ENCODE data around the gene TMIGD2.
"Not testable (repeated sequence)": the region's sequence is repeated elsewhere in the genome, so short reads cannot be mapped to it uniquely, and the experiment has no call there.

TMIGD2 gene

GRCh38 chr19:4267101-4267900 is 34.9 kb downstream of the TMIGD2 start:
- DNase-seq (ENCODE audit: low read depth), result peak; percentile 47

- DNase-seq (ENCODE audit: low read depth), result no peak
These were observed 35.8 kb downstream of the TMIGD2 start for GRCh38 chr19:4266253-4267000.

GRCh38 chr19:4264812-4265211 is 37.4 kb downstream of the TMIGD2 start:
- DNase-seq (ENCODE audit: low read depth), result no peak

- DNase-seq (ENCODE audit: low read depth), result no peak
These were observed 41.5 kb downstream of the TMIGD2 start for GRCh38 chr19:4260613-4261191.

DNA sequence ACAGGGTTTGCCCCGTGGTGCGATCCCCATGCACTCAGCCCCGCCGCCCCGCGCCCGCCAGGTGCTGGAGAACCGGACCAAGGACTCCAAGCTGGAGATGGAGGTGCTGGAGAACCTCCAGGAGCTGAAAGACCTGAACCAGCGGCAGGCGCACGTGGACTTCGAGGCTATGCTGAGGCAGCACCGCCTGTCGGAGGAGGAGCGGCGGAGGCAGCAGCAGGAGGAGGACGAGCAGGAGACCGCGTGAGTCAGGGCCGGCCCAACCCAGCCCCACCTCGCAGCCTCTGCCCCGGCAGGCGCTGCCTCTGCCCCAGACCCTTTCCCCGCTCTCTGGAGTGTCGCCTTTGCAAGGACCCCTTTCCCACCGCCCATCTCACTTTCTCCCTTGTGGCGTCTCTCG is 44.0 kb downstream of the TMIGD2 start:
- no peak for DNase-seq (ENCODE audit: low read depth)

DNA sequence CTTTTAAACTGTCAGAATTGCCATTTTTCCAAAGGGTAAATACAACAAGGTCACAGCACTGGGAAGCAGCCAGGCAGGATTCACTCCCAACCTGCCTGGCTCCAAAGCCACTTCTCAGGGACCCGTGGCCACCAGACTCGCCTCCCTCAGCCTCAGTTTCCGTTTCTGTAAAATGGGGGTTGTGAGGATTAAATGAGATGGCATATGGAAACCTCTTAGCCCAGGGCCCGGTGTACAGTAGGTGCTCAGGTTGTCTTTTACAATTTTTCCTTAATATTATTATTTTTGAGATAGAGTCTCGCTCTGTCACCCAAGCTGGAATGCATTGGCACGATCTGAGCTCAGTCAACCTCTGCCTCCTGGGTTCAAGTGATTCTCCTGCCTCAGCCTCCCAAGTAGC is 45.2 kb downstream of the TMIGD2 start:
- DNase-seq (ENCODE audit: low read depth), result no peak

GRCh38 chr19:4256563-4256962 is 45.6 kb downstream of the TMIGD2 start:
- DNase-seq (ENCODE audit: low read depth), result no peak

- DNase-seq (ENCODE audit: low read depth), result peak; percentile 98
These were observed 55.2 kb downstream of the TMIGD2 start, which contains the start of gene YJU2 for GRCh38 chr19:4246767-4247593. TSS of gene YJU2 (plus strand) at chr19:4247080. CDS start at chr19:4247147, 67 bp downstream.

DNA sequence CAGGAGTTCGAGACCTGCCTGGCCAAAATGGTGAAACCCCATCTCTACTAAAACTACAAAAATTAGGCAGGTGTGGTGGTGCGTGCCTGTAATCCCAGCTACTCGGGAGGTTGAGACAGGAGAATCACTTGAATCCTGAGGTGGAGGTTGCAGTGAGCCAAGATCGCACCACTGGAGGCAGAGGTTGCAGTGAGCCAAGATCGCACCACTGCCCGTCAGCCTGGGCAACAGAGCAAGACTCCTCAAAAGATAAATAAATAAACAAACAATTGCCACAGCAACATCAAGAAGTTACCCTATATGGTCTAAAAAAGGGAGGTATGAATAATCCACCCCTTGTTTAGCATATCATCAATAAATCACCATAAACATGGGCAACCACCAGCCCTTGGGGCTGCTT is 56.3 kb downstream of the TMIGD2 start:
- not testable (repeated sequence) for DNase-seq (ENCODE audit: low read depth)

All from activated T-cell treated with anti-CD3 and anti-CD28 coated beads for 24 hours (primary cell).